Measurements from ENCODE around the gene SETD5.
A peak's percentile ranks its signal among the peaks of the same experiment; 100 is the strongest.
"Not testable (repeated sequence)": the region's sequence is repeated elsewhere in the genome, so short reads cannot be mapped to it uniquely, and the experiment has no call there.

SETD5 gene

DNA sequence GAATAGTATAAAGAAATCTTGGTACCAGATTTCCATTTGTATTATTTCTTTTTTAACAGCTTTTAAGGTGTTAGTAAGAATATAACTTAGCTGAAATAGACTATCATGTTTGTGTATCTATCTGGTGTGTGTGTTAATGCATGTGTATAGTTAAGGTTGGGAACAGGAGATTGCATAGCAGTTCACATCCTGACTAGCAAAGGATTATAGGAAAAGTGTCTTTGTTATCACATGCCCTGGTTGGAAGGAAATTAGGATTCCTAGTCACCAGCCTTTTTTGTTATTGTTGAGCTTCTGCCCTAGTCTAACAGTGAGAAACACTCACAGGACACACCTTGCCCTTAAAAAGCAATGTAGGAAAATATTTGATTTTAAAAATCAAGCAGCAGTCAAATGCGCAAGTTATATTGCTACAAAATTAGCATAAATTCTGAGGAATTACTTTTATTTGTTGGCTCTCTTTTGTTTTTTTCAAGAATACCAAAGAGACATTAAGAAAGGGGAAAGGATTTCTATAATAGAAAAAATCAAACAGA lies 58.2 kb downstream of the SETD5 start:
- no peak for DNase-seq (ENCODE audit: low read depth, low spot score)

DNA sequence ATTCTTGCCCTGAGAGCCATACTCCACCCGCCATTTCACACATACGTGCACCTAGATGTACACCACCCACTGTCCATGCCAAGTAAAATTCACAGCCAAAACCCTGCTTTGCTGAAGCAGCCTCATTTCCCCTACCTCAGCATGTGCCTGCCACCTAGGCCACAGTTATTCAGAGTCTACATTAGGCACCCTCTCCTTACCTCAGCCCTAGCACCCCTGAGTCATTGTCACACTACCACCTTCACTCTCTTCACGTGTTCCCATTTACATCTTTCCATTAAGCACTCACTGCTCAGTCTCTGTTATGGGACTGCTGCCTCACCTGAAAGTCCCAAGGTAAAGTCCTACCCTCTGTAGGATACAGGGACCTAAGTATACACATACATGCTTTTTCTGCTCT lies 70.0 kb downstream of the SETD5 start:
- no peak for DNase-seq (ENCODE audit: low read depth, low spot score)

DNA sequence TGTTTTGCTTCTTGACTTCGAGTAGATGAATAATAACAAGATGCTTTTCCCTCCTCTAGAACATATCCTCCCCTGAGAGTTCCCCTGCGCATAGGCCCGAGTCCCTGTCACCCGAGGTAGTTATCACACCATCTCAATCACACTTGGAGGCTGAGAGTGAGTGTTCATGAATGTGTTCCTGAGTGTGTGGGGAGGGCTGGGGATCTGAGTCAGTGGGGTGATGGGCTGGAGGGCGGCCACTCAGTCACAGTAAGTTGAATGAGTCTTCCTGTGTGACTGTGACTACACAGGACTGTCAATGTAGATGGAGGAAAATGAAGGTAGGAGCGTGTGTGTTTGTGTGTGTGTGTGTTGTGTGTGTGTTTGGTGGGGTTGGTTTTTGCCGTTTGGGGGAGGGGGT lies 71.0 kb downstream of the SETD5 start:
- DNase-seq (ENCODE audit: low read depth, low spot score), result no peak

DNA sequence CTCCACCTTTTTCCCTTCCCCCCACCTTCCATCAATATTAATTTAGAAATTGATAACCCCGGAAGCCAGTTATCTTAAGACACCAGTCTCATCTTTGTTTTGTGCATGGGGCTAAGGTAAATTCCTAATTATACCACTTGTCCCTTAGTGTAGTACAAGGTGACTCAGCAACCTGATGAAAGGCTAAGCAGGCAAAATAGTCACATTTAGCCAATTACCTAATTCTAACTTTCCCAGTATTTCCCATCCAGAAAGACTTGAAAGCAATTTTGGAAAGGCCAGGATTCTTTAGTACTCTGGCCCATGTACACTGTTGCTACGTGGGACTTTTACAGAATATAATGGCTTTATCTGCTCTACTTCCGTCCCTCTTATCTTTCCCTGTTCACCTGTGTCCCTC lies 72.6 kb downstream of the SETD5 start:
- no peak for DNase-seq (ENCODE audit: low read depth, low spot score)

DNA sequence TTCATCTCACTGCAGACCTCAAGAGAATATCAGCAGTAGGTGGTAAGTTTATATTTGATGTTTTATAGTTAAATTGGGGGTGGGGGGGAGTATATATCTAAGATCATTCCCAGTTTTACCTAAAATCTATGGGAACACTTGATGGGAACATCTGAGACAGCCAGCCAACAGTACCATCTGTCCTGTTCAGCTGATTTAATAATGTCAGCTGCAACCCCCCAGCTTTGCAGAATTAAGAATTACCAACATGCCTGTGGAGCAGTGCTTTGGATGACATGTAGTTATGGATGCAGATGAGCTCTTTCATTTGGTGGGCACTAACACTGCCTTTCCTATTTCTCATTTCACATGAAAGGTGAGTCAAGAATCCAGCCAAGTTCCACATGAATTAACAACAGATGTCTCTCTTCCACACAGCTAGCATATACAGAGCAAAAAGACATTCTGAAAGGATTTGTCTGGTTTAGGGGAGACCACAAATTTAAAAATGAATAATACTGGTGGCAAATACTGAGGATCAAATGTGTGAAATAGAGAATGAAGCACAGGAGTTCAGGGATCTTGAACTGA lies 76.2 kb downstream of the SETD5 start:
- no peak for DNase-seq (ENCODE audit: low read depth, low spot score)

DNA sequence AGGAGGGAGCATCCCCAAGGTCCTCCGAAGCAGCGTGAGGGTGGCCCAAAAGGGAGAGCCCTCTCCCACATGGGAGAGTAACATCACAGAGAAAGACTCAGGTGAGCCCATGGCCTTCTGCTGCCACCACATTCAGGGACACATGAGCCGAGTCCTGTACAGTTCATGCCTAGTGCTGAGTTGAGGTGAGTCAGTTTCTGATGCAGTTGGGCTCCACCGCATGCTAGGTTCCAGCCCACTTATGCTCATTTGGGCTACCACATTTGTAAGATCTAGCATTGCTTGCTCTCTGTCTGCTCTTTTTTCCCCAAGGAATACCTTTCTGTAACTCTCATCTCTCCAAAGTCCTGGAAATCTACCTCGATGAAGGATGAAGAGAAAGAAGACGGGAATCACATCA lies 77.1 kb downstream of the SETD5 start:
- no peak for DNase-seq (ENCODE audit: low read depth, low spot score)

DNA sequence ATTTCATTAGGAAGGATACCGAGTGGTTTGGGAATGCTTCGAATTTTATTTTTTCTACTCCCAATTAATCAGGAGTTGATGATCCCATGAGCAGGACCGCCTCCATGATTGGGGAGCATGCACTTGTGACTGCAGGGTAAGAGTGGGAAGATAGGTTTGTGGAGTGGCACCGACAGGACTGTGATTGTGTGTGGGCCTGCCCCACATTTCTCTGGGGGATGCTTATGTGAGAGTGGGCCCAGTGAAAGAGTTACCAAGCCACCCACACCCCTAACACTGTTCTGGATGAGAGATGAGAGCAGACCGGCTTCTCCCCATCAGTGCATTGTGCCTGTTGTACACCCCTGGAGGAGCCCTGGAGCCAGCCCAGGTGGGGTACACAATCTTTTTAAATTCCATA lies 79.5 kb downstream of the SETD5 start:
- DNase-seq (ENCODE audit: low read depth, low spot score), result no peak

DNA sequence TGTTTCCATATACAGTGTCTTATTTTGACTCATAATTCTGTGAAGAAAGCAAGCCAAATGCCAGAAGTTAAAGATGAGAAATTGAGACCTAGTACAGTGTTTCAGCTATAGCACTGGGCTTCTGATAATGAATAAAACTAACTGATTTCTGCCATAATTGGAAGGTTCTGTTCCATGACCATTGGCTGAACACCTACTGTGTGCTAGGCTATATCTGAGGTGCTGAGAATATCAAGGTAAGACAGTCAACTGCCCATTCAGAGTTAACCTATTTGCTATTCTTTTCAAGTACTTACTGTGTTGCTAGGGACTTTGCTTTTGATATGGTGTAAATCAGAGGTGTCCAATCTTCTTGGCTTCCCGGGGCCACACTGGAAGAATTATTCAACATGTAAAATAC lies 82.8 kb downstream of the SETD5 start:
- no peak for DNase-seq (ENCODE audit: low read depth, low spot score)

DNA sequence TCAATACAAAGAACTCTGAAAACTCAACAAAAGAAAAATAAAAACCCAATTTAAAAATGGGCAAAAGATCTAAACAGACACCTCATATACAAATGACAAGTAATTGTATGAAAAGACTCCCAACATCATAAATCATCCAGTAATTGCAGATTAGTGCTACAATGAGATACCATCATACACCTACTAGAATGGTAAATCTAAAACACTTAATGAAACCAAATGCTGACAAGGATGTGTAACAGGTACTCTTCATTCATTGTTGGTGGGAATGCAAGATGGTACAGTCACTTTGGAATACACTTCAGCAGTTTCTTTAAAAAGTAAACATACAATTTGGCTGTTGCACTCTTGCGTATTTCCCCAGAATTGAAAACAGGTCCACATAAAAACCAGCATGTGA lies 87.8 kb downstream of the SETD5 start:
- no peak for DNase-seq (ENCODE audit: low read depth, low spot score)

DNA sequence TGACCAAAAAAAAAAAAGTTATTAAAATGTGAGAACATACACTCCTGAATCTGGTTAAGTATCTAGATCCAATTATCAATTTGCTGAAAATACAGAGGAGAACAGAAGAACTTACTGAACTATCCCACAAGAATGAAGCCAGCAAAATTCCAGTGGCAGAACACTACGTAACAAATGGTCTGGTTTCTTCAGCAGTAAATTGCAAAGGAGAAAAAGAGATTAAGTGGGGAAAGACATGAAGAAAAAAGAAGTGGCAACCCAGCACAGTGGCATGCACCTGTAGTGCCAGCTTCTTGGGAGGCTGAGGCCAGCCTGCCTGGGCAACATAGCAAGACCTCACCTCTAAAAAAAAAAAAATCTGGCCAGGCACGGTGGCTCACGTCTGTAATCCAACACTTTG lies 94.1 kb downstream of the SETD5 start:
- no peak for DNase-seq (ENCODE audit: low read depth, low spot score)

DNA sequence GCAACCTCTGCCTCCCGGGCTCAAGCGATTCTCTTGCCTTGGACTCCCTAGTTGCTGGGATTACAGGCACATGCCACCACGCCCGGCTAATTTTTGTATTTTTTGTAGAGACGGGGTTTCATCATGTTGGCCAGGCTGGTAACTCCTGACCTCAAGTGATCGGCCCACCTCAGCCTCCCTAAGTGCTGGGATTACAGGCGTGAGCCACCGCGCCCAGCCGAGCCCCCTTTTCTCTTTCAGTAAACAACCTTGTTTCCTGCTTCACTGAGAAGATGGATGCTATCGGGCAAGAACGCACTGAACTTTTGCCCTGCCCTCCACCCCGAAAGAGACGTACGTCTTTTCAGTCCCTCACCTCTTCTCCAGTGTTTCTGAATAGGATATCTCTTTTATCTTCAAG lies 96.6 kb downstream of the SETD5 start:
- not testable (repeated sequence) for DNase-seq (ENCODE audit: low read depth, low spot score)

DNA sequence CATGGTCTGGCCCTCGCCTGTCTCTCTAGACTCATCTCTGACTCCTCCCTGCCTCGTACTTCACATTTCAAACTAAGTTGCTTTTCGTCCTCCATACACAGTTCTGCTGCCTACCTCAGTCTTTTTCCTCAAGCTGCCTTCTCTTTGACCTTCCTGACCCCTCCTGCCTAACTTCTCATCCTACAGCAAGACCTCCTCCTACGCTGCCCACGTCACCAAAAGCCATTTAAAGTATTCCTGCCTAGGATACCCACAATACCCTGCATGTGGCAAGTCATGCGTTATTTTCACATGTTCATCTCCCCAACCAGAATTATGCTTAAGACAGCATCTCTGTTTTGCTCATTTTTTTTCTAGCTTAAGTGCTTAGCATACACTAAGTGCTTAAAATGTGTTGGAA lies 99.5 kb downstream of the SETD5 start:
- DNase-seq (ENCODE audit: low read depth, low spot score), result no peak

DNA sequence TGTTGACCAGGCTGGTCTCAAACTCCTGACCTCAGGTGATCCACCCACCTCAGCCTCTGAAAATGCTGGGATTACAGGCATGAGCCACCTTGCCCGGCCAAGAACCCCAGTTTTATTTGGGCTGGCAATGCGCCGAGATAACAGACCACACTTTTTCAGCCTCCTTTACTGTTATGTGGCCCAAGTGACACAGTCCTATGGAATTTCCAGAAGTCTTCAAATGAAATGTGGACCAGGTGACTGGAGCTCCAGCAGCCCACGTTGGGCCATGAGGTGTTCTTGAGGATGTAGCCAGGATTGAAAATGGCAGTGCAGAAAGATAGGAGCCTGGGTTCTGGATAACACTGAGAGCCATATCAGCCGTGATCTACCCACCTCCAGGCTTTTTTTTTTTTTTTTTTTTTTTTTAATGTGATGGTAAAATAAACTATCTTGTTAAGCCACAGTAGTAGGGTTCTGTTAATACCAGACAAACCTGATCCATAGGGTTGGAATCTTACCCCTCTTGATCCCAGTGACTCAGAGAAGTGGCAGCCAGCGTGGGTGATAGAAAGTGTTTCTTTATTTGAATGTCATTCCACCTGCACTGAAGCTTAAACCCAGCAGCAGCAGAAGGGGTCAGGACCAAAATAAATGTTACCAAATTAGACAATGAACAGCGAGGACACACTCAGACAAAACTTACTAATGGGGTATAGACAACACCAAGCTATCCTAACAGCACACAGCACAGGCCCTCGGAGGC lies 100.6 kb downstream of the SETD5 start:
- DNase-seq (ENCODE audit: low read depth, low spot score), result no peak

DNA sequence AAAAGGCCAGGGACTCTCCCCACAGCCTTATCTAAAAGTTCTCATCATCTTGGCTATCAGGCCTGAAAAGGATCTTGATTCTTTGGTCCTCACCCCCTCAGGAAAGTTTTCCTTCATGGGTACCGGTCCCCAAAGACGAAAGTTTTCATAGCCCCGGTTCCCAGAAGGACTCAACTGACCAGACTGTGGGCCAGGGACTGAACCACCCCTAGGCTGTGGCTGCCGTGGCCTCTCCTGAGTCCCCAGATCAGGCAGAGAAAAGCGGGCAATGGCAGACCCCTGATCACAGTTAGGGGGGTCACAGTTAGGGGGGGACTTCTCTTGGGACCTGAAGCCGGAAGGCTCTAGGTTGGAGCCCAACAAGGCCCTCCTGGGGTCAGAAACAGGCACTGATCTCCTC lies 101.4 kb downstream of the SETD5 start:
- no peak for DNase-seq (ENCODE audit: low read depth, low spot score)

DNA sequence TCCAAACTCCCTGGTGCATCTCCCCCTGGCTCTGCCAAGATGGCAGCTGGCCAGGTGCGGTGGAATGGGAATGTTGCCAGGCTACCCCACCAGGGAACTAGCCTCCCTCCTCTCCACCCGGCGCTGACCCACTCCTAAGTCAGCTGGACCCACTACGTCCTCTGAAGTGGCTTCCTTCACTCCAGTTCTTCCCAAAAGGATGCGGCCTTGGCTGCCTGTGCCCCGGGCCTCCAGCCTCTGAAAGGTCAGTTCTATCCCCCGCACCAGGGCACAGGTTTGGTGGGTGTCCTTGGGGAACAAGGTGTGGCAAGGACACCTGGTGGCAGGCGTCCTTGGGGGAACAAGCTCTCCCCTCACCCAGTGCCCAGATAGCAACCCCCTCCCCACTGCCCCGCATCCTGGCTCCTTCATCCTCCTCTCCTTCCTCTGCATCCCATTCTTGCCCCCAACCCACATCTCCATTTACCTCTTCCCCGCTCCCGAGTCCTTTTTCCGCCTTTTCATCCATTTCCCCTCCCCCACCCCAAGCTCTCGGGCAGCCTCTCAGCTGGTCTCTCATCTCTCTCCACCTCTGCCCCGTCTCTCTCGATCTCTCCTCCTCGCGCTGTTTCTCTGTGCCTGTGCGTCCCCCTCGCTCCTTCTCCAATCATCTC lies 102.2 kb downstream of the SETD5 start:
- DNase-seq (ENCODE audit: low read depth, low spot score), result no peak

DNA sequence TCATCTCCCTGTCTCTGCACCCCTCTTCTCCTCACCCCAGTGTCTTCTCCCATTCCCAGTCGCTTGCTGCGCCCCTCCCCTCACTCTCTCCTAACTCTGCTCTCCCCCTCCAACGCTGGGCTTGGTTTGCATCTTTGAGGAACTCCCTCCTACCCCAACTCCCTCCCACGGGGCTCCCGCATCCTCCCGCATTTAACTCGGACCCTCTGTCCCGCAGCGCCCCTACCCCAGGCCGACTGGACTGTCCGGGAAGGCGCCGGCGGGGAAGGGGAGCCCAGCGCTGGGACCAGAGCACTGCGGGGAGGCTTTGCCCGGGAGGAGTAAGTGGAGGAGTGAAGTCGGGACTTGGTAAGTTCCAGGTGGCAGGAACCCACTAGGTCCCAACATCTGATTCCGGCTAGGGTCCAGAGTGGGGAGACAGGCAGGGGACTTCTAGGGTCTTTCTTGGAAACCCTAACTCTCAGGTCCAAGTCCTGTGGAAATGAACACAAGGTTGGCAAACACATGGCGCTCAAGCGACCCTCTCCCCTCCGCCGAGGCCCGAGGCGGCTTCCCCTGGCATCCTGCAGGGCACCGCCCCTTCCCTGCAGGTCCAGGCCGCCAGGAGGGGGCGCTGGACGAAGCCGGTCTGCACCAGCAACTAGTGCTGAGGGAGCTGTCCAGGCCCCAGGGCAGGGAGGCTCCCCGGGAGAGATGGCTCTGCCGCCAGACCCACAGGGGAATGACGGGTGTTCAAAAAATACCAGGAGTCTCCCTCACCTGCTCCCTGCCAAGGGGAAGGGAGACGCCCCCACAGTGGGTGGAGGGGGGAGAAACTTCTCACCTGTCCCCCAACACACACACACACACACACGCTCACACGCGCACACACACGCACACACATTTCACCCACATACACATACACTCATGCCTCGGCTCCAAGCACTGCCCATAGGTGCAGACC lies 103.0 kb downstream of the SETD5 start:
- peak; percentile 17 for DNase-seq (ENCODE audit: low read depth, low spot score)

DNA sequence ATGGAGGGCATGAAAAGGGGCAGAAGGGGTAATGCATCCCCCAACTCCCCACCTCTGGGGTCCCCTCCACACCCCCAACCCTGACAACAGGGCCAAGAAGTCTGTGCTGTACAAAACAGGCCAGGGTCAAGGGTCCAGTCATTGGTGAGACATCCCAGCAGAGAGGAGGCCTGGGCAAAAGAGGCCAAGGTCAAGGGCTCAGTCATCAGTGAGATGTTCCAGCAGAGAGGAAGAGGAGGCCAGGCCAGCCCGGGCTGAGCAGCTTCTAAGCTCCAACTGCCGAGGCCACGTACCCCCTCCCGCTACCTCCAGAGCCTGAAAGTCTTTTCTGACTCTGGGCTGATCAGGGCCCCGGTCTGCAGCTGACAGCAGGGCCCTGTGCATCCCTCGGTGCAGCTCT lies 103.8 kb downstream of the SETD5 start:
- no peak for DNase-seq (ENCODE audit: low read depth, low spot score)

DNA sequence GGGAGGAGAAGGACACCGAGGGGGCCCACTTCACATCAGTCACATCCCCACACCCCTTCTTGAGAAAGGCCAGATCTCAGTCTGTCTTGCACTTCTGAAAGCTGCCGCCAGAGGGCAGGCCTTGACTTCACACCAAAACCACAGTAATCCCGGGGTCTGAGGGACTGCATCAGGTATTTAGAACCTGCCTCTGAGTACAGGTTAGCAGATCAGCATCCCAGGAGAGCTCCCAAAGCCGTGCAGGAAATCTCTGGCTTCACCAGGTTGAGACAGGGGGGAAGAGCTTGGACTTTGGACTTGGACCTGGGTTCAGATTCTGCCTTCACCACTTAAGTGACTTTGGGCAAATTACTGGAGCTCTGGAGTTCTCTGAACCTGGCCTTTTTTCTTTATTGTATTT lies 105.9 kb downstream of the SETD5 start:
- DNase-seq (ENCODE audit: low read depth, low spot score), result peak; percentile 37

DNA sequence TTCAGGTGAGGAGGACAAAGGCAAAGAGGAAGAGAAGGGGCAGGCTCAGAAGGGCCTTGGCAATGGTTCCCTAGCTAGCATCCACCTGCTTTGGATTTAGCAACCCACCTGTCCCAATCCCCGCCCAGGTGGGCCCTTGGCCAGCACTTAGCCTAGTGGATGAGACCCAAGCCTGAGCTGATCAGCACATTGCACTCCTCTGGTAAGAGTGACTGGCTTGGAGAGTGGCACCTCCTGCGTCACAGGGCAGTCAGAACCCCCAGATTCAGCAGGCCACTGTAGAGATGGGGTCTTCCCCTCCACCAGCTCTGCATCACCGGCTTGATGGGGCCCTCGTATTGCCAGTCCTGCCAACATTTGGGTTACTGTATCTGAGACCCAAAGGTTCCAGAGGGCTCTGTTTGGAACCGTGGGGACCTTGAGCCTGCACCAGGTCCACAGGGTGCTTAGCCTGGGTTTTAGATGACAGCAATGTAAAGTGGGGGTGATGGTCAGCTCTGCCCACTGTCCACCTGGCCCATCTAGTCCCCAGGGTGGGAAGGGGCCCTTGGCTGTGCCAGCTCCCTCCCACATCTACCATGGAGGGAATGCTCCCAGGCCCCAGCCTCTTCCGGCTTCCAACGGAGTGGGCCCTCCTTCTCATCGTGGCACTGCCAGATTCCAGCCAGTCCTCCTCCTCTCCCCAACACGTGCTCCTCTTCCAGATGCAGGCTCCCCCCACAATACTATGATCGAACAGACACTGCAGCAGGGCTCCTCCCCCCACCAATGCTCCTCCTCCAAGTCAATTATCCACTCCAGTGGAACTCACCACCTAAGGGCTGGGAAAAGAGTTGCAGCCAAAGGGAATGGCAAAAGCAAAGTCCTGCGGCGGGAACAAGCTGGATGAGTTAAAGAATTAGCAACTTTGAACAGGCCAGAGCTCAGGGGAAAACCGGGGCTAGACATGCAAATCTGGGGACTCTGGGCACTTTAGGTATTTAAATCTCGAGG lies 110.5 kb downstream of the SETD5 start:
- no peak for DNase-seq (ENCODE audit: low read depth, low spot score)

DNA sequence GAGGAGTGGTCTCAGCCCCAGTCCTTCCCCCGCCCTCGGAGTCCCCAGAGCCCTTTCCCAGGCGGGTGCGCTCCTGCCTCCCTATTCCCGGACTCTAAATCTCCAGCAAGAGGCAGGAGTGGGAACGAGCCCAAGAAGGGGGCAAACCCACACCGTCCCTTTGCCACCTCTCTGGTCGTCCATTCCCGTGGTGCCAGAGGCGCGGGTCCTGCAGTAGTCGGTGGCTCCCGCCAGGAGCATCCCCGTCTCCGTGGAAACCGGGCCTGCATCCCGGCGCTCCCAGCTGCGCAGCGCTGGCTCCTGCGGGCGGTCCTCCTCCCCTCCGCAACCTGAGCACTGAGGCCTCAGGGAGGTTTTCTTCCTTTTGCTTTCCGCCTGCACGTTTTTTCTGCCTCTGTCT lies 111.4 kb downstream of the SETD5 start:
- no peak for DNase-seq (ENCODE audit: low read depth, low spot score)
